AG04449 (cell line): ENCODE measurements around the gene DLX1.

ENCODE experiments used
- CTCF ChIA-PET: fragments of 350-600 bp; formaldehyde crosslinking; extraction: SDS; loops from one replicate; lab custom pipeline; 2021; ENCODE audit warnings: antibody characterized with exemption; lab: Yijun Ruan, JAX
- POLR2A ChIA-PET: fragments of 400-600, 350-600 bp; formaldehyde crosslinking; extraction: SDS; loops from one replicate; lab custom pipeline; 2020; ENCODE audit warnings: antibody characterized with exemption, inconsistent platforms; lab: Yijun Ruan, JAX
- DNase-seq: peaks from one replicate; pipeline ENCODE4 v3.0.0-alpha.2; 2010; ENCODE audit warnings: low read depth, low spot score
- H3K4me3 ChIP-seq: 2 replicates; pipeline ENCODE4 v1.5.1; 2011; ENCODE audit warnings: low read depth, mild to moderate bottlenecking, control low read depth, low read length
- TF ChIP-seq, protein P1 (sequence below): IDR thresholded peaks from one replicate; pipeline ENCODE4 v1.5.1; 2011; ENCODE audit warnings: mild to moderate bottlenecking, moderate library complexity, low read length, control low read depth, inconsistent platforms; ENCODE audit not compliant: insufficient read depth; ENCODE audit errors: missing control alignments

Gene DLX1

DNA sequence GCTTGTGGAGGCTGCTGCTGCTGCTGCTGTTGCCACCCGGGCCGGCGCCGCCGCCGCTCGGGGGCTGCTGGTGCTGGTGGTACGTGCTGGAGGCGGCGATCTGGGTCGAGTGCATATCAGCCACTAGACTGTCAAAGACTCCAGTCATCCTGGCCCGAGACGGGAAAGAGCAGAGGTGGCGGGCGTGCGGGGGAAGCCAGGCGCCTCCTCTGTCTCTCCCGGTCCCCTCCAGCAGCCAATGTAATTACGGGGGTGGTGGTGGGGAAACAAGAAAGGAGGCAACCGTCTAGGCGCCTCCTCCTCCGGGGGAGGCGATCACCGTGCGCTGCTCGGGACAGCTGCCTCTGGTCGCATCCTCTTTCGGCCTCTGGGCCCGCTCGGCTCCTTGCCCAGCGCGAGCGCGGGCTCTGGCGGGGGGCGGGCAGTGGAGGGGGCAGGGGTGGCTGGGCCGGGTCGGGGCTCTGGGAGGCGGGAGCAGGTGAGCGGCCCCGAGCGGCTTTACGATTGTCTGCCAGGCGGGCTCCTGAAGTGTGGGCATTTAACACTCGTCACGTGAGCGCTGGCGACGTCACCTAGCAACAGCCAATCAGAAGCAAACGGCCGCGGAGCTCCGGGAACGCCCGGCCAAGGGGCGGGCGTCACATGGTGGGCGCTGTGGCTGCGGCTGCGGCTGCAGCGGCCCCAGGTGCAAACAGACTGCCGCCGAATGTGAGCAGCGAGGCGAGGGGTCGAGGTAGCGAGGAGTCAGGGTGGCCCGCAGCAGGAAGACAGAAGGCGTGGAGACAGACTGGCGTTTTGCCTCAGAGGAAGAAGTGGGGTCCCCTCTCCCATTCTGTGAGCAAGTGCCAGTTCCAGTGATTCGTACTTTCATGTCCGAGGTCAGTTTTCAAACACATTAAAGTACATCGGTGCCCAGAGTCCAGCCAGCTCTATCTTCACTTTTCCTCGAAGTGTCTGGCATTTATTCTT, 17.4 kb downstream of the DLX1 start, which contains the start of gene DLX2:
Gene DLX2 (minus strand): TSS at position 510 of the 969 bp plus-strand sequence. CDS start 362 bp downstream, at position 148.
- ChIA-PET CTCF (interaction anchor here (0.6 to 18.1 kb wide), 23 partner anchors 9 to 400 kb away, joined by 3 to 355 read pairs (median 4); no protein-coding TSS in a partner anchor), POLR2A (interaction anchor here (0.6 to 5.0 kb wide), 7 partner anchors 11 to 250 kb away, joined by 3 to 76 read pairs (median 3); partner anchors contain the start of genes DLX1 and SLC25A12)

DNA sequence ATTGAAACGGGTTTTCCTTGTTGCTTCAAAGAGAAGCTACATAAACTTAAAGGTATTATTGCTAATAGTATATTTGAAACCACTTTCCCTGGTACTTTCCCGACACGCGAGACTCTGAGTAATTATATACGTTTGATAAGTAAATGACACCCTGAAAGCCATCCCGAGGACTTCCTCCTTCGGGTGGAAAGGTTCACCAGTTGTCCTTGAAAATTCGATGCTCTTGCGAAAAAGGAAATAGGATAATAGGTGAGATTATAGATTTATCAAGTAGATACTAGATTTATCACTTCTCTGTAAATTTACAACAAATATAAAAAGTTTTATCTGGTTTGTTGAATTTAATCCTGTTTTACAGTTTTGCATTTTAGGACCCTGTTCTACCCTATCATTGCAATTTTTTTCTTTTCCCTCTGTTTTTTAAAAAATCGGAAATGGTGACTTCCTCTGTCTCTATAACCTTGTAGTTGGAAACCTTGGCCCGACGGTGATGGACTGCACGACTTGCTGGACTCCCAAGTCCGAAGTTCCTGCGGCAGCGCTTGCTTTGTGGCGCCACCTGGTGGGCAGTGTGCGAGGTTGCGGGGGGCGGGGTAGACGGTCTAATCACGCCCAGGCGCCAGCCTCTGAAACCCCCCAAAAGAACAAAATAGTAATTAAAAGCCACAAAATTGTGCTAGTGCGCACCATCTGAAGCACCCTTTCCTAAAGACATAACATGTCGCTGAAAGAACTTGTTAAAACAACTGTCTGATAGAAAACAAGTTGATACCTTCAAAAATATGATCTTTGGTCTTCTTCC, 18.4 kb downstream of the DLX1 start:
- POLR2A ChIA-PET = interaction anchor here (0.6 to 5.0 kb wide), 6 partner anchors 10 to 290 kb away, joined by 3 to 76 read pairs (median 3); partner anchors contain the start of genes DLX1 and SLC25A12
- CTCF ChIA-PET = interaction anchor here (0.6 to 18.1 kb wide), 40 partner anchors 8 to 531 kb away, joined by 3 to 355 read pairs (median 4); partner anchors contain the start of genes HAT1 and SLC25A12
- H3K4me3 ChIP-seq = peak overlapping the region; percentile 9

More for the DNA sequence above, 17.4 kb downstream of the DLX1 start, which contains the start of gene DLX2:
- DNase-seq = no peak
- TF ChIP-seq, protein P1, sequence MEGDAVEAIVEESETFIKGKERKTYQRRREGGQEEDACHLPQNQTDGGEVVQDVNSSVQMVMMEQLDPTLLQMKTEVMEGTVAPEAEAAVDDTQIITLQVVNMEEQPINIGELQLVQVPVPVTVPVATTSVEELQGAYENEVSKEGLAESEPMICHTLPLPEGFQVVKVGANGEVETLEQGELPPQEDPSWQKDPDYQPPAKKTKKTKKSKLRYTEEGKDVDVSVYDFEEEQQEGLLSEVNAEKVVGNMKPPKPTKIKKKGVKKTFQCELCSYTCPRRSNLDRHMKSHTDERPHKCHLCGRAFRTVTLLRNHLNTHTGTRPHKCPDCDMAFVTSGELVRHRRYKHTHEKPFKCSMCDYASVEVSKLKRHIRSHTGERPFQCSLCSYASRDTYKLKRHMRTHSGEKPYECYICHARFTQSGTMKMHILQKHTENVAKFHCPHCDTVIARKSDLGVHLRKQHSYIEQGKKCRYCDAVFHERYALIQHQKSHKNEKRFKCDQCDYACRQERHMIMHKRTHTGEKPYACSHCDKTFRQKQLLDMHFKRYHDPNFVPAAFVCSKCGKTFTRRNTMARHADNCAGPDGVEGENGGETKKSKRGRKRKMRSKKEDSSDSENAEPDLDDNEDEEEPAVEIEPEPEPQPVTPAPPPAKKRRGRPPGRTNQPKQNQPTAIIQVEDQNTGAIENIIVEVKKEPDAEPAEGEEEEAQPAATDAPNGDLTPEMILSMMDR = no peak
- peak within 1 kb of the TSS; percentile 81 for H3K4me3 ChIP-seq

DNA sequence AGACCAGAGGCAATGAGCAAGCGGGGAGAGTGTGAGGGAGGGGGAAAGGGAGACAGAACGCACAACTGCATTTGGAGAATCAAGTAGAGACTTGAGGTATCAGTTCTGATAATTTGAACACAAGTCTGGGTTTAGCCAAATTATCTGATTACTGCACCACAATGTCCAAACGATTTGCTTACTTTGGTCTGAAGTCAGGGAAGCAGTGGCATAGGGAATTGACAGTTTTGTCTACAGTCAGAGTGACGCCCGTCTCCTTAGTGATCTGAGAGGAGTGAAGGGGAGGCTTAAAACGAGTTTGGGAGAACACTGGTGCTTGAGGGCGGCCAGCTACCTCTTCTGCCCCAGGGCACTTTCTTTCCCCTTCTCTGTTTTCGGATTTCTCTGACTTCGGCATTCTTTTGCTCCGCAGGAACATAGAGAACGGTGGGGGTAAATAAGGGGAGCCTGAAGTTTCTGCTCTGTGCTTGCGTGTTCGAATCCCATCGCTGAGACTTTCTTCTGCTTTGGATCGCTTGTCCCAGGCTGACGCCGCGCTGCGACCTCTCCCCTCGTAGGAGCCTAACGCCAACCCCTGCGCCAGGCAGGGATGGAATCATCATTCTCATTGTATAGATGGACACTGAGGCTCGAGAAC, 20.3 kb downstream of the DLX1 start:
- H3K4me3 ChIP-seq = peak overlapping the region; percentile 60
- ChIA-PET CTCF (interaction anchor here (0.7 to 18.1 kb wide), 32 partner anchors 12 to 533 kb away, joined by 3 to 355 read pairs (median 9); partner anchors contain the start of genes HAT1 and SLC25A12), POLR2A (interaction anchor here (0.9 kb wide), 1 partner anchor 22 kb away, joined by 3 read pairs; no protein-coding TSS in a partner anchor)
- no peak for DNase-seq
- TF ChIP-seq, protein P1 = no peak

More for the DNA sequence above, 18.4 kb downstream of the DLX1 start:
- no peak for DNase-seq
- TF ChIP-seq, protein P1 = peak; percentile 96

DNA sequence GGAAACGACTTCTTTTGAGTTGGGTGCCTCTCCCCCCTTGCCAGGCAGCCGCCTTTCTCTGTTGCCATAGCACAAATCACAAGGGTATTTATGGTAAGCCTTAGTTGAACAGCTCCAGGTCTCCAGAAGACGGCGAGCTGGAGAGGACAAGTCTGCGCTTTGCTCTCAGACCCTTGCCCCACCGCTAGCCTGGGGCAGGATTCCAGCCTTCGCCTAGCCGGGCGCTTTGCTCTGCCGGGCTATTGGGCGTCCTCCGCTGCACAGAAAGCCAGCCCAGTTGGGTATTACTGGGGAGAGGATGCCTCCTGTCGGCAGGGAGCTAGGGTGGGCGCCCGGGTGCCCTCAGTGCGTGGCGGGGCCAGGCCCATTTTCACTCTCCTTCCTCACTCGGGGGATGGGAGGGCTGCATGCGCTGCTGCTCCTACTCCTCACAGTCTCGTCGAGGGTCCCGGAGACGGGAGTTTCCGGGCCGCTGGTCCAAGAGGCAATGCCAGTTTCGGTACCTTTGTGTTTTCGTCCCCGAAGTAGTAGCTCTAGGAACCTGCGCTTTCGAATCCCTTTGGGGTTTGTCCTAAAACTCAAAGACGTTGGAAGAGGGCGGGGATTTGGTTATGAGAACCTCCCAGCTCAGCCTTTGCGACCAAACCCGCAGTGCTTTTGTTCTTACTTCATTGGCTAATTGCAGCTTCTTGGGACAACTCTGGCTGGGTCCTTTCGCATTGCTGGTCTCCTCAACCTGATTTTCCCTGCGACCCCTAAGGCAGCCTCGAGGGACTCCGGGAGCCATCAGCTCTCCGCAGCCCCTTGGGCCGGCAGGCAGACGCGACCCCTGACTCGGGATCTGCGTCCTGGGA, 21.0 kb downstream of the DLX1 start:
- peak overlapping the region; percentile 60 for H3K4me3 ChIP-seq
- POLR2A ChIA-PET = interaction anchor here (0.6 to 1.1 kb wide), 3 partner anchors 9 to 388 kb away, joined by 3 read pairs; no protein-coding TSS in a partner anchor
- CTCF ChIA-PET = interaction anchor here (0.5 to 18.1 kb wide), 40 partner anchors 9 to 1133 kb away, joined by 3 to 355 read pairs (median 8); partner anchors contain the start of genes HAT1 and SLC25A12
- TF ChIP-seq, protein P1 = peak; percentile 76
- DNase-seq = no peak
